ENCODE results near the gene TRIAP1. TPM values are rescaled to one million over a fixed set of nuclear protein-coding genes. Genes with fewer than 3 reads are reported as not detected.

TRIAP1 gene
- total RNA-seq, 1 experiment from 2014 or later = 23.9 TPM

GRCh38 chr12:120468821-120469449, 22.8 kb upstream of the TRIAP1 start:
- TF ChIP-seq POLR2AphosphoS5 (IDR thresholded peaks at IDR 0.05; ENCODE audit: low read depth, low read length) = no peak
- no peak for TF ChIP-seq TCF7L2 (IDR thresholded peaks at IDR 0.05; ENCODE audit: low read depth, low read length)
- no peak for TF ChIP-seq REST (IDR thresholded peaks at IDR 0.05; ENCODE audit: insufficient read depth in 1 of 2, low read depth in 2 of 2, low read length in 1 of 2)
- no peak for TF ChIP-seq SIN3A (IDR thresholded peaks at IDR 0.05; ENCODE audit: borderline replicate concordance, insufficient read depth, low read depth, low read length)
- no peak for TF ChIP-seq CTCF (IDR thresholded peaks at IDR 0.05)
- intact Hi-C loops (cut with micrococcal nuclease; ENCODE audit: unreplicated experiment) (no loop called here), in situ Hi-C loops (cut with HindIII; ENCODE audit: low pct_unique_long_range_greater_than_20kb, low sequenced_read_pairs) (no loop called here)
- no peak for DNase-seq (ENCODE audit: low read depth, low spot score)
- peaks cover 27% of the 10 kb centered on the region for H3K36me3 ChIP-seq (ENCODE audit: control insufficient read depth, insufficient read depth, low read length)
- CTCF ChIA-PET = no interaction called here
- H3K4me1 ChIP-seq (ENCODE audit: control insufficient read depth, insufficient read depth, low read length) = peaks cover 29% of the 10 kb centered on the region; the same call in 1 of the 2 replicates
- H3K27me3 ChIP-seq (ENCODE audit: control insufficient read depth, insufficient read depth, low read length) = no peaks in the 10 kb centered on the region
- no TSS peak for BruUV-seq (replicated peaks)
- peak; percentile 20 for ATAC-seq
- H3K4me3 ChIP-seq (ENCODE audit: low read depth in 2 of 2, low read length in 2 of 2) = peak overlapping the region; percentile 94 to 96
- POLR2A ChIA-PET = interaction anchor here (0.6 kb wide), 1 partner anchor 12 kb away, joined by 5 read pairs; no protein-coding TSS in a partner anchor
- H3K9me3 ChIP-seq (ENCODE audit: control insufficient read depth, insufficient read depth, low read depth, low read length) = no peaks in the 10 kb centered on the region
- peak overlapping the region; percentile 88 for H3K27ac ChIP-seq (ENCODE audit: low read length)

- intact Hi-C loops (cut with micrococcal nuclease; ENCODE audit: unreplicated experiment) (no loop called here), in situ Hi-C loops (cut with HindIII; ENCODE audit: low pct_unique_long_range_greater_than_20kb, low sequenced_read_pairs) (no loop called here)
- no peaks in the 10 kb centered on the region for H3K9me3 ChIP-seq (ENCODE audit: control insufficient read depth, insufficient read depth, low read depth, low read length)
- TSS peak; percentile 67 for BruUV-seq (replicated peaks)
- peak overlapping the region; percentile 94 to 96 for H3K4me3 ChIP-seq (ENCODE audit: low read depth in 2 of 2, low read length in 2 of 2)
- ATAC-seq = 0 out of 2 replicates have a peak, but pooled peaks have one; percentile 1
- ChIA-PET CTCF (no interaction called here), POLR2A (no interaction called here)
- peaks cover 29% of the 10 kb centered on the region; the same call in 1 of the 2 replicates for H3K4me1 ChIP-seq (ENCODE audit: control insufficient read depth, insufficient read depth, low read length)
- peaks cover 33% of the 10 kb centered on the region for H3K36me3 ChIP-seq (ENCODE audit: control insufficient read depth, insufficient read depth, low read length)
- no peaks in the 10 kb centered on the region for H3K27me3 ChIP-seq (ENCODE audit: control insufficient read depth, insufficient read depth, low read length)
- H3K27ac ChIP-seq (ENCODE audit: low read length) = peak overlapping the region; percentile 88
- TF ChIP-seq SIN3A (IDR thresholded peaks at IDR 0.05; ENCODE audit: borderline replicate concordance, insufficient read depth, low read depth, low read length) = no peak
- TF ChIP-seq POLR2AphosphoS5 (IDR thresholded peaks at IDR 0.05; ENCODE audit: low read depth, low read length) = no peak
- TF ChIP-seq TCF7L2 (IDR thresholded peaks at IDR 0.05; ENCODE audit: low read depth, low read length) = no peak
- TF ChIP-seq REST (IDR thresholded peaks at IDR 0.05; ENCODE audit: insufficient read depth in 1 of 2, low read depth in 2 of 2, low read length in 1 of 2) = no peak
- no peak for TF ChIP-seq CTCF (IDR thresholded peaks at IDR 0.05)
- DNase-seq (ENCODE audit: low read depth, low spot score) = no peak
Measured at GRCh38 chr12:120468325-120468820, 22.2 kb upstream of the TRIAP1 start.

Data from Panc1 (cell line).